Endothelial cell of umbilical vein (primary cell): ENCODE data around the gene ATP2B2. TPM values are rescaled to one million over a fixed set of nuclear protein-coding genes. Genes with fewer than 3 reads are reported as not detected.
A peak's percentile ranks its signal among the peaks of the same experiment; 100 is the strongest.

Experiments used
- BruUV-seq: library from RNA; stranded (reverse); fragments of 400-500 nt; replicated peaks from 2 replicates; lab custom pipeline; 2021; lab: Mats Ljungman, UMichigan
- CTCF ChIA-PET: fragments of 300-600, 350-600 bp; sonication (Branson Sonifier 250); formaldehyde crosslinking; loops from one replicate; lab custom pipeline; 2021; ENCODE audit warnings: antibody characterized with exemption, inconsistent platforms; lab: Charles Lee
- POLR2A ChIA-PET: fragments of 300-600, 350-600 bp; sonication (Branson Sonifier 250); formaldehyde crosslinking; loops from one replicate; lab custom pipeline; 2021; ENCODE audit warnings: antibody characterized with exemption, inconsistent platforms; lab: Charles Lee
- DNase-seq: peaks from one replicate; pipeline ENCODE4 v3.0.0-alpha.2; 2011; ENCODE audit warnings: low read depth, low spot score
- FAIRE-seq: peaks from 2 replicates; lab custom pipeline; 2011; peaks lifted over from hg19 to GRCh38; lab: Jason Lieb, UNC
- H2AFZ ChIP-seq: 2 replicates; pipeline ENCODE4 v1.6.0; 2012; ENCODE audit warnings: low read depth, low read length, control low read depth, inconsistent platforms
- H3K27ac ChIP-seq: 2 replicates; pipeline ENCODE4 v1.5.1; 2011; ENCODE audit warnings: low read depth, mild to moderate bottlenecking, control low read depth, low read length, moderate library complexity; ENCODE audit not compliant: insufficient read depth
- H3K27me3 ChIP-seq, 2 experiments: 2 replicates each; pipeline versions ENCODE4 v1.6.0 to v1.6.1; 2011; ENCODE audit warnings: low read length in 2 of 2, mixed read lengths in 1 of 2; ENCODE audit not compliant: control insufficient read depth in 2 of 2, insufficient read depth in 2 of 2
- H3K36me3 ChIP-seq, 2 experiments: 2 replicates in 1 of 2; 3 replicates in 1 of 2; pipeline ENCODE4 v1.5.1; 2011; ENCODE audit warnings: low read length in 2 of 2, mild to moderate bottlenecking in 1 of 2, moderate library complexity in 1 of 2; ENCODE audit not compliant: control insufficient read depth in 2 of 2, insufficient read depth in 2 of 2; ENCODE audit errors: extremely low read depth in 1 of 2
- H3K4me1 ChIP-seq: 3 replicates; pipeline ENCODE4 v1.5.1; 2011; ENCODE audit warnings: mild to moderate bottlenecking, low read length; ENCODE audit not compliant: control insufficient read depth, insufficient read depth; ENCODE audit errors: extremely low read depth
- H3K4me2 ChIP-seq: 2 replicates; pipeline ENCODE4 v1.6.1; 2011; ENCODE audit warnings: low read length, control low read depth, mixed read lengths; ENCODE audit not compliant: insufficient read depth
- H3K4me3 ChIP-seq, 3 experiments: fragments of 200-600 bp in 1 of 3; sonication (generic), shearing (Covaris generic) in 1 of 3; replicated peaks in 1 of 3; 2 replicates each; pipeline ENCODE4 v1.5.1; 2011 to 2016; ENCODE audit warnings: control low read depth in 3 of 3, low read length in 3 of 3, mild to moderate bottlenecking in 2 of 3, inconsistent platforms in 1 of 3, low read depth in 1 of 3, moderate library complexity in 1 of 3; ENCODE audit not compliant: insufficient read depth in 1 of 3
- H3K79me2 ChIP-seq: 2 replicates; pipeline ENCODE4 v1.6.0; 2012; ENCODE audit warnings: low read length, inconsistent platforms; ENCODE audit not compliant: control insufficient read depth, insufficient read depth
- H3K9ac ChIP-seq: replicated peaks from 2 replicates; pipeline ENCODE3; 2011; ENCODE audit warnings: low read length, control low read depth; ENCODE audit not compliant: insufficient read depth; ENCODE audit errors: extremely low read depth
- H3K9me1 ChIP-seq: replicated peaks from 3 replicates; pipeline ENCODE4 v1.6.0; 2011; ENCODE audit warnings: mild to moderate bottlenecking, low read length; ENCODE audit not compliant: control insufficient read depth, insufficient read depth; ENCODE audit errors: extremely low read depth
- H3K9me3 ChIP-seq: replicated peaks from 2 replicates; pipeline ENCODE4 v1.5.1; 2012; ENCODE audit warnings: low read length, inconsistent platforms; ENCODE audit not compliant: control insufficient read depth, insufficient read depth
- H4K20me1 ChIP-seq: replicated peaks from 2 replicates; pipeline ENCODE3; 2011; ENCODE audit warnings: mild to moderate bottlenecking, low read length; ENCODE audit not compliant: control insufficient read depth, insufficient read depth; ENCODE audit errors: extremely low read depth
- CTCF ChIP-seq, 2 donors: IDR thresholded peaks; 1 replicate in 1 of 2; 2 replicates in 1 of 2; pipeline ENCODE4 v1.5.1; 2011; ENCODE audit warnings: low read length in 2 of 2, mild to moderate bottlenecking in 2 of 2, moderate library complexity in 2 of 2, control low read depth in 1 of 2, inconsistent platforms in 1 of 2, low read depth in 1 of 2; ENCODE audit not compliant: insufficient read depth in 1 of 2; ENCODE audit errors: extremely low read depth in 1 of 2
- EZH2 ChIP-seq: IDR thresholded peaks from 2 replicates; pipeline ENCODE4 v1.6.1; 2012; ENCODE audit warnings: borderline replicate concordance, low read depth, mild to moderate bottlenecking, moderate library complexity, low read length, inconsistent platforms; ENCODE audit not compliant: severe bottlenecking
- FOS ChIP-seq: IDR thresholded peaks from 2 replicates; pipeline ENCODE4 v1.6.1; 2011; ENCODE audit warnings: mild to moderate bottlenecking, low read length, moderate library complexity, borderline replicate concordance; ENCODE audit not compliant: insufficient read depth
- dilution Hi-C: fragments of 300-500 bp; cut with MboI; formaldehyde crosslinking; loops from one replicate; pipeline ENCODE4 v1.15.0; 2019; ENCODE audit warnings: low sequenced_read_pairs; ENCODE audit not compliant: extremely low pct_ligation_motif_present
- intact Hi-C: fragments of 100-400 bp; cut with micrococcal nuclease; formaldehyde crosslinking; loops from one replicate; pipeline ENCODE4 v1.10.0; 2022
- polyA plus RNA-seq, 4 experiments: library from polyadenylated mRNA; depleted of rRNA in 3 of 4; stranded (reverse) in 3 of 4; unstranded in 1 of 4; fragments of >200 nt; gene quantifications; 2 replicates each; pipeline versions ENCODE4 v1.2.1 to v1.2.3, GENCODE V29; 2011 to 2012; ENCODE audit warnings: missing spikeins in 1 of 4
- total RNA-seq: library from RNA; stranded (reverse); gene quantifications from 2 replicates; pipeline ENCODE4 v1.2.3, GENCODE V29; 2021

The ATP2B2 gene
- total and polyA plus RNA-seq, 2 donors (not counting 3 experiments of a cell fraction or from before 2014, with no cell fraction given): not detected

- CTCF ChIA-PET: interaction anchor here (1.1 to 1.5 kb wide), 2 partner anchors 15 to 145 kb away, joined by 3 read pairs; partner anchors contain the start of gene VHL
- intact Hi-C loops: no loop called here
These were observed 218.6 kb downstream of the ATP2B2 start for GRCh38 chr3:10286596-10287295.

More at GRCh38 chr3:10286596-10287295, 218.6 kb downstream of the ATP2B2 start:
- FAIRE-seq (peak; percentile 49), DNase-seq (peak; percentile 77)
- H3K79me2 ChIP-seq: no peaks in the 10 kb centered on the region
- H3K4me2 ChIP-seq: no peak overlapping the region
- no peaks in the 10 kb centered on the region for H4K20me1 ChIP-seq
- BruUV-seq: no TSS peak
- H3K4me3 ChIP-seq: no peak overlapping the region
- TF ChIP-seq FOS: peak; percentile 35
- TF ChIP-seq EZH2: no peak
- TF ChIP-seq CTCF (IDR thresholded peaks at IDR 0.05; ENCODE audit: extremely low read depth in 1 of 2, insufficient read depth in 1 of 2, low read depth in 1 of 2, low read length in 2 of 2): peak in 1 of 2 donors; percentile 47
- no peak overlapping the region for H3K27ac ChIP-seq
- H3K27me3 ChIP-seq: no peaks in the 10 kb centered on the region
- H3K4me1 ChIP-seq: no peaks in the 10 kb centered on the region
- H3K9me3 ChIP-seq: no peaks in the 10 kb centered on the region
- no peak overlapping the region for H3K9ac ChIP-seq
- no peaks in the 10 kb centered on the region for H3K9me1 ChIP-seq
- H2AFZ ChIP-seq: no peak overlapping the region
- dilution Hi-C loops: no loop called here
- POLR2A ChIA-PET: no interaction called here
- H3K36me3 ChIP-seq: no peaks in the 10 kb centered on the region
